HG03196 (cell line): Measurements from ENCODE around the gene ANKRD9.
"Not testable (repeated sequence)": the region's sequence is repeated elsewhere in the genome, so short reads cannot be mapped to it uniquely, and the experiment has no call there.

Source experiments
- ATAC-seq: cut with Tn5 transposase; IDR thresholded peaks from one replicate; pipeline ENCODE4 v1.9.1; 2021; ENCODE audit not compliant: unreplicated experiment

ANKRD9 gene, protein sequence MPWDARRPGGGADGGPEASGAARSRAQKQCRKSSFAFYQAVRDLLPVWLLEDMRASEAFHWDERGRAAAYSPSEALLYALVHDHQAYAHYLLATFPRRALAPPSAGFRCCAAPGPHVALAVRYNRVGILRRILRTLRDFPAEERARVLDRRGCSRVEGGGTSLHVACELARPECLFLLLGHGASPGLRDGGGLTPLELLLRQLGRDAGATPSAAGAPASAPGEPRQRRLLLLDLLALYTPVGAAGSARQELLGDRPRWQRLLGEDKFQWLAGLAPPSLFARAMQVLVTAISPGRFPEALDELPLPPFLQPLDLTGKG

DNA sequence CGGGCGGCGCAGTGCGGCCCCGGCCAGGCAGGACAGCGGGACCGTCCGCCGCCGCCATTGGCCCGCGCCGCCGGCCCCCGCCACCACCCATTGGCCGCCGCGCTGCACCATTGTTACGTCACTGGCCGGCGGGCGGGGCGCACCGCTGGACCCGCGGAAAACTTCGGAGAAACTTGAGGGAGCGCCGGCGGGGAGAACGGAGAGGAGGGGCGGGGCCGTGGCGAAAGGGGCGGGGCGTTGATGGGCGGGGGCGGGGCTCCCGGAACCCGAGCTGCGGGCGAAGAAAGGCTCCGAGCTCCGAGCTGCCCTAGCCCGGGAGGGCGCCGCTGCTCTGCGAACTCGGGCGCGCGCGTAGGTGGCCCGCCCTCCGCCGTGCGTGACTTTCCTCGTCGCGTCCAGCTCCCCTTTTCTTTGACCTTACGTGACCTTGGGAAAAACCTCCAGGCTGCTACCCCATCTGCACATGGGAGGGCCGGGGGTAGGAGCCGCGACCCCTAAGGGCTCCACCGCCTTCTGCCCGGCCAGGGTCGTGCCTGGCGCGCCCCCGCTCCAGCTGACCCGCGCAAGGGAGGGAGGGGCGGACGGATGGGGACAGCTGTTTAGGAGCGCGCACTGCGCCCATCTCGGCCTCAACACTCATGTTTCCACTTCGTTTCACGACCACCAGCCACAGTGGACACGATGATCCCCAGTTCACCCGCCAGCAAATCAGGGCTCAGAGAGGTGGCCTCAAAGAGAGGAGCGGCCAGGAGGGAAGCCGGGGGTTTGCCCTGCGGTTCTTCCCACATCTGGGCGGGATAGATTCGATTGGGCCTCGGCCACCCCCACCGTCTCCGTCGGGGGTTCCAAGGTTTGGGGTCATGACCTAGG is at the start of gene ANKRD9:
TSS of gene ANKRD9 (minus strand) at position 31 of the 870 bp plus-strand sequence. CDS start 1,887 bp downstream, outside the sequence.
- peak; percentile 73 for ATAC-seq

DNA sequence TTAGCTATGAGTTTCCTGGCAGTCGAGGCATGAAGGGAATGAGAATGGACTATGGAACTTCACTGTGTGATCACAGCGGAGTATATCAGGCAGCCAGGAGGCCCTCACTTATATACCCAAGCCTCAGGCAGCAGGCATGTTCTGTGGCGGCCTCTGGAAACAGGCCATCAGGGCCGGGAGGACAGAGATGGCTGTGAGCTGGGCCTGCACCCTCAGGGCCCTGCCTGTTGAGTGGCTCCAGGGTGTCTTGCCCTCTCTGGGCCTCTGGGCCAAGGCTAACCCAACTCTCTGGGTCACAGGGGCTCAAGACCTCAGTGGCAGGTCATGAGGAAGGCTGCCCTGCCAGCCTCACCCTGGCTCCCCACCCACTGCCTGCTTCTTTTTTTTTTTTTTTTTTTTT is 49.0 kb upstream of the ANKRD9 start:
- ATAC-seq, result no peak

DNA sequence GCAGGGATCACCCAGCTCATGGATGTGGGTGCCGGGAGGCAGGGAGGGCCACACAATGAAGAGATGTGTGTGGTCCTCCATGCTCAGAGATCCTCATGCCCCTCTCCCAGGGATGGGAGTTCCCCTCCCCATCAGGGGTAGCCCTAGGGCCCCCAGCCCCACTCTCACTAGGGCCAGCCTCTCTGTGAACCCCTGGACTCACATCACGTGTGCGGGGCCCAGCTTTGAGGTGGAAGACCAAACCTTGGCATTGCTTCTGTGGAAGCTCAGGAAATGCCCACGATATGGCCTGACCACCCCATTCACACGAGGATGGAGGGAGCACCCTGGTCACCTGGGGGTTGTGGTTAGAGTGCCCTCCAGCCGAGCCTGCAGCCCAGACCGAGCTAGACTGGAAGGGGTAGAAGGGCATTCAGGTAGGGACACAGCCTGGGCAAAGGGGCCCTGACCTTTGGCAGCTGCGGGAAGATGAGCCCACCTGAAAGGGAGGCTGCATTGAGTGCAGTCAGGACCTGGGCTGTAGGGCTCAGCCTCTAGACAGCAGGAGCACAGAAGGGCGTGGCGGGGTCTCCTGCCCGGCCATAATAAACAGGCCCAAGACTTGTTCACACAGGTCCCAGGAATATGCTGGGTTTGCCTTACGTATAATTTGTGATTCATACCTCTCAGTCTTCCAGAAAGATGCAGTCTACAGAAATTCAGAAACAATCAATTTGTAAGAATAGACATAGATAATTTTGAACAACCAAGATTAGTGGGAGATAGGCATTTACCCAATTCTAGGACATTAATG is 48.1 kb upstream of the ANKRD9 start:
- no peak for ATAC-seq

DNA sequence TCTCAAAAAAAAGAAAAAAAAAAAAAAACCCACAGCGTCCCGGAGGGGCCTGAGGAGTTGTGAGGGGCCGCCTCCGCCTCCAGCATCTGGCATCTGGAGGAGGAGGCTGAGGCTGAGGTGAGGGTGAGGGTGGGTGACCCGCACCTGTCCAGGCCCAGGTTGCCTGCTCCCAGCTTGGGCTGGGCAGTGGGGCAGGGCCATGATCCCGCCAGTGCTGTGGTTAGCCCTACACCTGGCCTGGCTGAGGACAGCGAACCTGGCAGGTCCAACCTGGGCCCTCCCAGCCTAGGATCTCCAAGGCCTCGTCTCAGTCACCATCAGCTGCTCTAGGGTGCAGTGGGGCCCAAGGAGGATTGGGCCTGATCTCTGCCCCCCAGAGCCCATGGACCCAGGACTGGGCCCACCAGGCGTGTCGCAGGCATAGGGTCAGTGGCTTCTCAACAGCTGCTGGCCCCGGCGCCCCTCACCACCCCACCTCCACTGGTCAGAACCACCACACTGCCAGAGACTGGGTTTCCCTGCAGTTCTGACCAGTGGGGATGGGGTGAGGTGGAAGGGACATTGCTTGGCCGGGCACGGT is 46.6 kb upstream of the ANKRD9 start:
- no peak for ATAC-seq

DNA sequence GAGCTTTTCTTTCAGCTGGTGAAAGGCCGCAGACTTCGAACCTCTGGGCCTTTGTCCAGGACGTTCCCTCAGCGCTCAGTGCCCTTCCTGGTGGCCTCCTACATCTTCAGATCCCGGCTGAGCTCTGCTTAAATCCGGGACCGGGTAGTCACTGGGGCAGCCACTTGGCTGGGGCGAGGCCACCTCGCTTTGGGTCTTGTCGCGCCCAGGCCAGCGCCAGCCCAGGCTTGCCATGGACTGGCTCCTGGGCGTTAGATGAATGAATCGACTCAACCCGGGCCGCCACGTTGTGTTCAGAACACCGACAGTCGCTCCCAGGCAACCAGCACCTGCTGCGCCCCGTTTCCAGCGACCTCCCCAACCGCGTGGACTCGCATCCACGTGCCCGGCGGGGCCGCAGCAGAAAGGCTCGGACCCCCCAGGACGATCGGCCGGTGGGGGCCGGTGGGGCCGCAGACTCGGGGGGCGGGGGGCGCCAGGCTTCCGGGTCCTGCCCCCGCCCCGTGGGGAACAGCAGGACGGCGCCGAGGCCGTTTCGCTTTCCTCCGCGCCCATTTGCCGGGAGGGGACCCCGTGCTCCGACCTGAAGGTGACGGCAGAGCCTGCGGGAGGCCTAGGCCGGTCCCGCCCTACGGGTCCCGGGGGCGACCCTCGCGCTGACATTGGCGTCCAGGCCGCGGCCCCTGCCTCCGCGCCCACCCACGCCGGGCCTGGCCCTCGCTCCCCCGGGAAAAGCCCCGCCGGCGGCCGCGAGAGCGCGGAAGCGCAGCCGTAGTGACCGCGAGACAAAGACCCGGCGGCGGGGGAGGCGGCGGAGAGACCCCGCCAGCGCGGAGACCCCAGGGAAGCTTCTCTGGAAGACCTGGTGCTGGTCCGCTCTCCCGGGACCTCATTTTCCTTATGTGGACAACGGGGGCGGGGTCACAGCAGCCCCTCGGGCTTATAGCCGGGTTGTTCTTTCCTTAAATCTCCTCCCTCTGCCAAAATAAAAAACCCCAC is 45.5 kb upstream of the ANKRD9 start:
- no peak for ATAC-seq

DNA sequence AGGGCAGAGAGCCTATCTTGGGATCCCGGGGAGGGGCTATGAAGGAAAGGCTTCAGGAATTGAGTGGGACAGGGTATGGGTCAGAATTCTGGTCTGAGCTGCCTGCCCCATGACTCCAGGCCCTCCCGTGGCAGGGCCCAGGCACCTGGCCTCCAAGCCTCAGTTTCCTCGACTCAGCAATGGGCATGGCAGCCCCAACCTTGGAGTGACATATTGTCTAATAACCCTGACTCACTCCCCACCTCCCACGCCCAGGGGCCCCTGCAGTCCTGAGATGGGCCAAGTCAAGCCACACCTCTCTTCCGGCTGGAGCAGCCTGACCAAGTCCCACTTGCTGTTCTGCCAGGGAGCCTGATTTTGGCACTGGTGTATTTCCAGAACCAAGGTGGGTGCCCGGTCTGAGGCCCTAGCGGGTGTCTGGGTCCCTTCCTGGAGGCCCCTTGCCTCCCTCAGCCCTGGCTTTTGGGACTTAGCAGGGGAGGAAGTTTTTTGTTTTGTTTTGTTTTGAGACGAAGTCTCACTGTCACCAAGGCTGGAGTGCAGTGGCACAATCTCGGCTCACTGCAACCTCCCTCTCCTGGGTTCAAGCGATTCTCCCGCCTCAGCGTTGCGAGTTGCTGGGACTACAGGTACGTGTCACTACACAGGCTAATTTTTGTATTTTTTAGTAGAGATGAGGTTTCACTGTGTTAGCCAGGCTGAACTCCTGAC is 42.6 kb upstream of the ANKRD9 start:
- ATAC-seq, result no peak

DNA sequence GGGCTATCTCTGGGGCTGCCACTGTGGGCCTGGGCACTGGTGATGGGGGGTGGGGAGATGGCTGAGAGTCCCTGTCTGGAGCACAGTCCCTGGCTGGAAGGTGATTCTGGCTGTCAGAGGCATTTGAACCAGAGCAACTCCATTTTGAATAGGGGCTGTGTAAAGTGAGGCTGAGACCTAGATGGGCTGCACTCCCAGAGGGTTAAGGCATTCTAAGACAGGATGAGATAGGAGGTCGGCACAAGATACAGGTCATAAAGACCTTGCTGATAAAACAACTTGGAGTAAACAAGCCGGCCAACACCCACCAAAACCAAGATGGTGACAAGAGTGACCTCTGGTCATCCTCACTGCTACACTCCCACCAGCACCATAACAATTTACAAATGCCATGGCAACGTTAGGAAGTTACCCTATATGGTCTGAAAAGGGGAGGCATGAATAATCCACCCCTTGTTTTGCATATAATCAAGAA is 41.4 kb upstream of the ANKRD9 start:
- not testable (repeated sequence) for ATAC-seq

DNA sequence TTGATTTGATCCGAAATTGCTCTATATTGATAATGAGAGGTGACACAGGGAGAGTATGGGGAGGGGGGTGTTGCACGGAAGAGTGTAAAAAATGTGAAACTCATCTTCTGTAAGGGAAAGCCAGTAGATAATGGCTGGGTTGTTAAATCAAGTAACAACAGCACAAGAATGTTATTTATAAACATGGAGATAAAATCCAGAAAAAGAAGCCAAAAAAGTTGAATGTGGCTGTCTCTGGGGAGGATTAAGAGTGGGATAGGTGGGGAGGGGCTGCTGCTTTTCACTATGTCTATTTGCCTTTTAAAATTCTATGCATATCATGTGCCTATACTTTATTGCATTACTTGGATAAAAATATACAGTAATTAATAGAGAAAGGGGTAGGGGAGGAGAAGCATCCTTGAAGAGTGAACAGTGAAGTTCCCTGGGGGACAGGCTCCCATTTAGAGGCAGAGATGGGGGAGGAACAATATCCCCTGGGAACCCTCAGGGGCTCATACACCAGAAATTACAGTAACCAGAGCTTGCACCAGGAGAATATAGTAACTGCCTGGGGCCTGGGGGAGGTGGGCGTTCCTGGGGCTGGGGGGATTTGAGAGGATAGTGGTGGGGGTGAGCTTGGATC is 39.2 kb upstream of the ANKRD9 start:
- ATAC-seq, result no peak

DNA sequence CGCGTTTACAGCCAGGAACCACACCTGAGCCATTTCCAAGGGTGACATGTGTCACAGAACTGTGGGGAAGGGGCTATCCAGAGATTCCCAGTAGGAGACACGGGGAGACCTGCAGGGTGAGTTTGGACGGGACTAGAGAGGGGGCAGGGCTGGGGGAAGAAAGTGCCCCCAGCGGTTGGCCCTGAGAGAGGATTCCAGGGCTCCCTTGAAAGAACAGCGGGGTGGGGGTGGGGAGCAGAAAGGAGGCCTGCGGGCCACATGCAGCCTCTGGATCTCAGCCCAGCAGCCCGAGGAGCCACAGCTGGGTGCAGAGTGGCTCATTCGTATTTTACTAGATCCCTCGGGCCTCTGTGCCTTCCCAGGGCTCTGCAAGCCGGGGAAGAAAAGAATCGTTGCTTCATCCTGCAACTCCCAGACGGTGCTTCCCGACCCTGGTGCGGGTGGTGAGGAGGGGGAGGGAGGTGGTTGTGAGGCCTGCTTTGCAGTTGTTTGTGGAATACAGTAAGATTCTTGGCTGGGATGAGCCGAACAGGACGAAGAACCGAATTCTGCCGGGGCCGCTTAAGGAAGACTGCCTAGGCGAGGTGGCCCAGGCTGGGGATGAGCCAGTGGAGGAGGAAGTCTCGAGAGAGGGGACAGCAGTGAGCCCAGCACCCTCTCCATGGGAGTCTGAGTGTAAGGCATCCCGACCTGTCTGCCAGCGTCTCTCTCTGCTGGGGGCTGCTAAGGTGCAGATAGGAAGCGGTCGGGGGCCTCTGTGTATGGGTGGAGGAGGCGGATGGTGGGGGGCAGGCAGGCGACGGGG is 36.1 kb upstream of the ANKRD9 start:
- no peak for ATAC-seq

DNA sequence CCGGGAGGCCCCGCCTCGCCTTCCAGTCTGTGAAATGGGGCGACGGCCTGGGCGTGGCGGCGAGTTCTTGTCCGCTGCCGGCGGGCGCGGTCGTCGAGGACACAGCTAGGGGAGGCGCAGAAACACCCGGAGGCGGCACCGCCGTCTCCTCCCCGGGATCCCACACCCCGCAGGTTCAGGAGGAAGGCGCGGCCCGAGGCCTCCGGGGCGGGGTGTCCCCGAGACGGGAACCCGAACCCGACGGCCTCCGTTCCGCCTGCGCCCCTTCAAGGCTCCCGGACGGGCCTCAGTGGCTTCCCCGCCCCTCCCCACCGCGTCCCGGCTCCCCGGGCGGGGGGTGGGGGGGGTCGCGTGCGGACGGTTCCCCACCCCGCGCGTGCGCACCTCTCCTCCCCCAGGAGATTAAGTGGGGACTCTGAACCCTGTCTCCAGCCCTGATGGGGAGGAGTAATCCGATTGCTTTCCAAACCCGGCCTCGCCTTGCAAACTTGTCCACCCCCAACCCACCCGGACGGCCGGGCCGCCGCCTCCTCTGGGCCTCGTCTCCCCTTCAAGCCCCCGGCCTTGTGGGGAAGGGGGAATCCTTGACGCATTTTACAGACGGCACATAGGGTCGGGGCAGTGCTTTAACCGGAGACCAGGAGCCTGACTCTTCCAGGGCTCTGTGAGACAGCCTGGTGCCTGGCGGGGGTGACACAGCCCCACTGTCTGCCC is 35.3 kb upstream of the ANKRD9 start:
- ATAC-seq, result no peak

DNA sequence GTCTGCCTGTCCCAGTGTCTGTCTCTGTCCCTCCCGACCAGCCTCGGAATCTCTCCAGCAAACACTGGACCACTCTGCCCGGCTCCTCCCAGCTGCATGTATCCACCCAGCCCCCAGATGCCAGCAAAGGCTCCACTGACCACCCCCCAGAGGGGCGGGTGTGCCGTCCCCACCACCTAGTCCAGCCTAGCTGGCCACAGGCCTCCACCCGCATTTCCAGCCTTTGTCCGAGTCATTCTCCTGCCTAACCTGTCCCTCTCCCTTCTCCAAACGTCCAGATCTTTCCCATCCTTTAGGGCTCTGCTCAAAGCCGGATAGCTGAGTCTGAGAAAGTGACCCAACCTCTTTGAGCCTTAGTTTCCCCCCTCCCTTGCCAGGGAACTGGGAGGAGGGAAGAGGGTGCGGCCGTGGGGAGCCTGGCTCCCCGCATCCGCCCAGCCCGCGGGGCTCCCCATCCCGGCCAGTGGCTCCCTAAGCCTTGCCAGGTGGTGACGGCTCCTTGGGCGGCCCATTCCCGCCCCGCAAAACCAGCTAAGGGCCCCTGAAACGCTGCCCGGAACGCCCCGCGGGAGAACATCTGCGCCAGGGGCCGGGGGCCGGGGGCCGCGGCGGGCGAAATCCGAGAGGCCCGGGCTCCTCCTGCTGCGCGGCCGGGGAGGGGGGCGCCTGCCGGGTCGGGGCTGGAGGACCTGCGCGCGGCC is 34.6 kb upstream of the ANKRD9 start:
- ATAC-seq, result no peak

DNA sequence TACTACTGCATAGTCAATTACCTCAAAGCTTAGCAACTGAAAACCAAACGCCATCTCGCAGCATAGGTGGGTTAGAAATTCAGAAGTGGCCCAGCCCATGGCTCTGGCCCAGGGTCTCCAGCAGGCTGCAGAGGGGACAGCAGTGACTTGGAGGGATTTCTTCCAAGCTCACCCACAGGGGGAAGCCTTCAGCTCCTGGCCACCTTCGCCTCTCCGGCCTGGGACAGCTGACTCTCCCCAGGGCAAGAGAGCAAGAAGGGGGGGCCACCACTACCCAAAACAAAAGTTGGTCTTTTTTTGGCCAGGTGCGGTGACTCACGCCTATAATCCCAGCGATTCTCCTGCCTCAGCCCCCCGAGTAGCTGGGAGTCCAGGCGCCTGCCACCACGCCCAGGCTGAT is 32.2 kb upstream of the ANKRD9 start:
- no peak for ATAC-seq

DNA sequence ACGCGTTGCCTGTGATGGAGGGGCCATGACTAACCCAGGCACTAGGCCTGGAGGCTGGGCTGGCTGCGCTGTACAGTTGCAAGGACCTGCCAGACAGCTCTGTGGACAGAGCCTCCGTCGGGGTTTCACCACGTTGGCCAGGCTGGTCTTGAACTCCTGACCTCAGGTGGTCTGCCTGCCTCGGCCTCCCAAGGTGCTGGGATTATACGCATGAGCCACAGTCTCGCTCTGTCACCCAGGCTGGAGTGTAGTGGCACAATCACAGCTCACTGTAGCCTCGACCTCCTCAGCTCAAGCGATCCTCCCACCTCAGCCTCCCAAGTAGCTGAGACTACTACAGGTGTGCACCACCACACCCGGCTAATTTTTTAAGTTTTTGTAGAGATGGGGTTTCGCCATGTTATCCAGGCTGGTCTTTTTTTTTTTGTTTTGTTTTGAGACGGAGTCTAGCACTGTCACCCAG is 31.5 kb upstream of the ANKRD9 start:
- ATAC-seq, result not testable (repeated sequence)

DNA sequence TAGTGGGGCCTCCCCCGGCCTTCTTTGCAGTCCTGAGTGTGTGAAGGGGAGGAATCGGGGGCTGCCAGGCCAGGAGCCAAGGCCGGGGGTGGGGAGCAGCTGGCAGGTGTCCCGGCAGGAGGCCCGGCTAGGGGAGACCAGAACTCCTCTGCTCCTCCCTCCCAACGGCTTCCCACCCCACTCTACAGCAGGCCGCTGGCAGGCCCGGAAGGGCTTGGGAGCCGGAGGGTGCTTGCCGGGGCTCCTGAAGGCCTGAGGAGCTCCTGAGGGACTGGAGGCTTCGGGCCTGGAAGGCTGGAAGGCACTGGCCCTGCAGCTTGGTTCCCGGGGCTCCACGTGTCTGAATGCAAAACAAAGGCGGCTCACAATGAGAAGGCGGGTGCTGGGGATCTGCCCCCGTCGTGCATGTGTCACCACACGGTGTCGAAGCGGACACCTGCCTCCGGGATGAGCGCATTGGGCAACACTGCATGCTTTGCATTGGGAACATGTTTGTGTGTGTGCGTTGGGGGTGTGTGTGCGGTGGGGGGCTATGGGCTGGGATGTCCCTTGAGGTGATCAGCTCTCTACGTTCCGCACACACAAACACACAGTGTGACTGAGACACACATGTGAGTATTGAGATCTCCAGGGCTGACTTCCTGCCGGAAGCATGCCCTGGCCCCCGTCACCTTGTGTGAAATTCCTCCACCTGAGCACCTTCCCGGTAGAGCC is 30.9 kb upstream of the ANKRD9 start:
- ATAC-seq, result no peak

DNA sequence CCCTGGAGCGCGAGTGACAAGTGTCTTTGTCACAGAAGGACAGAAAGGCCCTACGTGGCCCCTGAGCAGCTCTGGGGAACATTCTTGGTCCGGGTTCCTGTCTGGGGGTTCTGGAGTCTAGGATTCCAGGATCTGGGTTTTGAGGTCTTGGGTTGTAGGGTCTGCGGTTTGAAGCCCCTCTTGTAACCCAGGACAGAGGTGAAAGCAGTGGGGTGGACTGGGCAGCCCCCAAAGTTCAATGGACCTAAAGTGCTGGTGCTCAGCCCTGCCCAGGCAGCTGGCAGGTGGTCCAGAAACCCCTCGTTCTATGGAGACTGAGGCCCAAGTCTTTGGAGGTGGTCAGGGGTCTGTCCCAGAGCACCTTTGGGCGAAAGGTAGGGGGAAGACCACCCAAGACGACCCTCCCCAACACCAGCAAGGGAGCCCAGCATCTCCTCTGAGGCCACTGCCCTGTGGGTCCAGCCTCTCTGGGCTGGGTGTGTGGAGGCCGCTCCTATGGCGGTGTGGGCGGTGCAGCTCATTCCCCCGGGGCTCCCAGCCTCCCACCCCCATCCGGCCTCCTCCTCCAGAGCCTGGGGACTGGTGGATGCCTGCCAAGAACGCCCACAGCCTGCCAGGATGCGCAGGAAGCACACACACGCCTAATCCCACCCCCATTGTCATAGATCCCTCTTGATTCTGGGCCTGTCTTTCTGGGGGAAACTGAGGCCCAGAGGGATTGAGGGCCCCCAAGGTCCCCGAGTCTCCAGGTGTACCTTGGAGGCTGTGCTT is 30.2 kb upstream of the ANKRD9 start:
- ATAC-seq, result no peak
